NCI-H2196 treated with DMSO at 0.1 percent for 48 hours (cell line): ENCODE data around the gene TUSC7.

Experiments
- DNase-seq: peaks from one replicate; lab custom pipeline; 2025; ENCODE audit not compliant: unreplicated experiment; lab: John Stamatoyannopoulos, UW

Gene TUSC7

DNA sequence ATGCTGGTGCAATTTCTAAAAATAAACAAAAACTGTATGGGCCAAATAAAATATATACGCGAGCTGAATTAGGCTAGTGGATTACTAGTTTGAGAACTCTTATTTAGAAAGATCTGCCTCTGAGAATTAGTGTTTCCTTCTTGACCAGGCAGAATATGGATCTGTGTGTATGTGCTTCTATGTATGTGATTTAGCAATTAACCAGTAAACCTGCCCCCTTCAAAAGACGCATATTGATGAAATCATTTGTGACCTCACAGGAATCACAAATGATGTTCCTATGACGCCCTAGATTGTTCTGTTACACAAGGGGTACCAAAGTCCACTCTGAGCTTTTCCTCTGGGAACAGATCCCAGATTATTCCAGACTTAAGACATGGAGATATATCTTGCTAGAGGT lies at the start of gene TUSC7:
Gene TUSC7 (plus strand): TSS at position 301 of the 400 bp plus-strand sequence.
- no peak for DNase-seq

- DNase-seq = no peak
Observed at GRCh38 chr3:116661196-116661595, 48.4 kb upstream of the TUSC7 start.

DNA sequence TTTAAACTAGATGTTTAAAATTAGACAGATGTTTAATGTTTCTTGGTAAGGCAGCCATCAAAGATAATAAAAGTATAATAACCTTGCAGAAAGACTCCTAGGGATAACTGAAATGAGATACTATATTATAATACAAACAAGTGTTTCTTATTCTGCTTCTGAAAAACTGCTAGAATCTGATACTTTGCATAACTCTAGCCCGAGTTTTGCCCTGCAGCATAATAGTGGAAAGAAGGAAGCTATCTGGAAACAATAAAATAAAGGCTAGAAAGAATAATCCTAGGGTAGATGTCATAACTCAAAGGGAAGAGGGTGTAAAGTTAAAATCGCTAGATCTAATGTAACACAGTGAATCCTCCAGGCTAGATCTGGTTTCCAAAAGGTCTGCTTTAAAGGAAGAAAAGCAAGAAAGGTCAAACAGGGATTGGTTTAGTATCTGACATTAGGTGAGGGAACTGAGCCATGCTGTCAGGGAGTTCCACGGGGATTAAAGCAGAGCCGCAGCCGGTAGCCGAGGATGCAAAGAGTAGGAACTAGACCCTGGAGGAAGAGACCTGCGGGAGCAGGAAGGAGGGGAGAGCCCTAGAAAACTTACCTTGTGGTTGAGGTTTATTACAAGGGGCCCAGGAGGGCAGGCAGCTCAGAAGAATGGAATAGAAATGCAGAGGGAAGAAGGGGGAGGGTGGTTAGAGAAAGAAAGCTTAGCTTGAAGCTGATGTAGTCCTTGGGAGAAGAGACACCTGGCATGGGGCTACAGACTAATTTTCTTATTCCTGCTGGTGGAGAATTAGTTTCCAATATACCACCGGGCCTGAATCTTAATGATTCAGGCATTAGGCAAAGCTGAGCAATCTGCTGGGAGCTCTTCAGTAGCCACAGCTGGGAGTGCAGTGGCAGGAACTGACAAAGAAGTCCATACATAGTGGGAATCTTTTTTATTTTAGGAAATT lies 46.1 kb upstream of the TUSC7 start:
- DNase-seq = no peak

DNA sequence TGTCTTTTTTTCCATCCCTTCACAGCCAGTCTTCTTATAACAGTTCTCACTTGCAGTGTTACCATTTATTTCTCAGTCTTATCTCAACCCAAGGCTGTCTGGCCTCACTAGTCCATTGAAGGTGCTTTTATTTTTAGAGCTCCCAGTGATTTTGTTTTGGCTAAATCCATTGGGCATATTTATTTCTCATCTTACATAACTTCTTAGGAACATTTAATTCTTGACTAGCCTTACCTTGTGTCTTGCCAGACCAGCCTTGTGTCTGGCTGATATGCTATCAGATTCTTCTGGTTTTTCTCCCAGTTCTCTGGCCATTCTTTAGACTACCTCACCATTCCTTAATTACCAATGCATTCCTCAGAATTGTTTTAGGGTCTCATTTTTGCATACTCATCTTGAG lies 42.3 kb upstream of the TUSC7 start:
- no peak for DNase-seq

DNA sequence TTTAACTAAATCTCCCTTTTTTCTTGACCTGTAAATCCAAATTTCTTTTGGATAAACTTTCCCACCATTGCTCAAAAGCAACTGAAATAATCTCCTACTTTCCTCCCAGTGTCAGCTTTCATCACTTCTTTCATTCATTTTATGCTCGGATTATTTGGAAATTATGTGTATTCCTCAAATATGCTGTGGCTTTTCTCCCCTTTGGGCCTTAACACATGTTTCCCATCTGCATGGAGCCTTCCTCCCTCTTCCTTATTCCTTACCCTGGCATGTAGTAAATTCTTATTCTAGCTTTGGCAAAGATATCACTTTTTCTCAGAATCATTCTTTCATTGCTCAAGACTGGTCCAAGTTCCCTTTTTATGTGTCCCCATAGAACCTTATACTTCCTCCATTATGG lies 41.8 kb upstream of the TUSC7 start:
- DNase-seq = no peak

DNA sequence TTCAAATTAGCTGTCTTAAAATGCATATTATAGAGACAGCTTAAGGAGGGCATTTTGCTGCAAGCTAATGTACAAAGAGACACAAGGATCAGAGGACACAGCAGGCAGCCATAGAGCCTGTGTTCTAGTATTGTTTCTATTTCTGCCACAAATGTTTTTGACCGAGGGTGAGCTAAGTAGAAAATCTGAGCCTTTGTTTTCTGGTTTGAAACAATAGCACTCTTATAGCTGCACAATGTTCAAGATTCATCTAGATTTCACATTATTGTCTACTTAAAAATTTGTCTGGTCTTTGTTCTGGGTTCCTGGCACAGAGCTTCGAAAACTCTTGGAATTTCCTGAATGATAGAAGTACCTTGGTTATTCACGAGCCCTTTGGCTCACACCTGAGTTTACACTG lies 40.0 kb upstream of the TUSC7 start:
- no peak for DNase-seq

GRCh38 chr3:116671151-116671550 lies 38.4 kb upstream of the TUSC7 start:
- no peak for DNase-seq

DNA sequence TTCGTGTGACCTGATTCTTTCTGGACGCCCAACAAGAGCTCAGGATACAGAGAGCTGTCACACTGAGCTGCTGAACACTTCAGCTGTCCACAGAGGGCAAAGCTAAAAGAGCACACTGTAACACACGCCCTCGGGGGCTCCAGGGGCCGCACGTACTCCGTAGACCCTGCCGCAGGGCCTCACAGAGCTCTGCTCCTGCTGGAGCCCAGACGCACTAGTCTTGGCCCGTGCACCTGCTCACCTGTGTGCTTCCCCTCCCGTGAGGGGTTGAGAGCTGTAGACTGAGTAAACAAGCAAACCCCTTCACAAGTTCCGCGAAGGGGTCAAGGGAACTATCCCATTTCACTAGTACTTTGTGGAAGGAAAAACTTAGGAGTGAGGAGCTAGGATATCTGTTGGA lies 30.7 kb upstream of the TUSC7 start:
- no peak for DNase-seq

DNA sequence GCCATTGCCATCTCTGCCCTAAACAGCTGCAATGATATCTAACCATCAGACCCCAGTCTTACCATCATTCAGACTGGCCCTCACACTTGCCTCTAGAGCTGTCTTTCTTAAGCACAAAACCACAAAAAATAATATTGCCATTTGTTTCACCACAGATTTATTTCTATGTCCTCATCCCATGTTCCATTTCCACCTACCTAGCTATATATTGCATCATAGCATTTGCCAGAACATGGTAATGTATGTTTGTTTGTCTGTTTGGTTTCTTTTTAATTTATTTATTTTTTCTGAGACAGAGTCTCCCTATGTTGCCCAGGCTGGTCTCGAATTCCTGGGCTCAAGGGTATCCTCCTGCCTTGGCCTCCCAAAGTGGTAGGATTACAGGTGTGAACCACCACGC lies 18.5 kb upstream of the TUSC7 start:
- DNase-seq = no peak

GRCh38 chr3:116701070-116701469 lies 8.5 kb upstream of the TUSC7 start:
- no peak for DNase-seq

- no peak for DNase-seq
Observed at GRCh38 chr3:116702334-116702733, 7.2 kb upstream of the TUSC7 start.

DNA sequence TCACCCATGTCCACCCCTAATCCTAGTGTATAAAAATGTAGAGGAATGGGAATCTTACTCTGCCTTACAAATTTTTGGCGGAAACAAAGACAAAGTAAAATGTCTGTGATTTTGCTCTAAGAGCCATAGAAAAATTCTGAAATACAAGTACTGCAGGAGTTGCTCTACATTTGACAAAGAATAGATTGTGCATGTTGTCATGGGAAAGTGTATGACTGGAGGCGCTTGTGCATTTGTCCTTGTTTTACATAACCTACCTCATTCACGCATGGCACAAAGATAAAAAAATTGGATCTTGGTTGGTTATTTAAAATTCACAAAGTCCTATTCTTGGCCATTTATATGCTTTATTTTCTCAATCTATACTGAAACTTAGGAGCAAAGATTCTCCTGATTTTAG lies 2.0 kb upstream of the TUSC7 start:
- DNase-seq = no peak

DNA sequence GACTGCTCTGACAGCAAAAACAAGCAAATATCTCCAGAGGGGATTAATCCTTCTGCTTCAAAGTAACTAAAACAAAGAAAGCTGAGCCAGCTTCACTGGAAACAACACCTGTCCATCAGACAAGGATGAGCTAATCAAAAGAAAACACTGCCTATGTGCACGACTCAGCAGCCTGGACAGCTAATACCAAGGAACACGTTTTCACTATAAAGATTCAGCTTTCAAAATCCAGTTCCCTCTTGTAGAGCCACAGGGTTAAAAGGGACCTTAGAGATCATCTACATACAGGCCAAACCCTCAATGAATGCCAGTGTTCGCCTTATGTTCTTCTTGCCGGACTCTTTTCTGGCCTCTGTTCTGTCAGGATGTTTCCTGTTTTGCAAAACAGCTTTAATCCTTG lies 6.9 kb downstream of the TUSC7 start:
- no peak for DNase-seq

DNA sequence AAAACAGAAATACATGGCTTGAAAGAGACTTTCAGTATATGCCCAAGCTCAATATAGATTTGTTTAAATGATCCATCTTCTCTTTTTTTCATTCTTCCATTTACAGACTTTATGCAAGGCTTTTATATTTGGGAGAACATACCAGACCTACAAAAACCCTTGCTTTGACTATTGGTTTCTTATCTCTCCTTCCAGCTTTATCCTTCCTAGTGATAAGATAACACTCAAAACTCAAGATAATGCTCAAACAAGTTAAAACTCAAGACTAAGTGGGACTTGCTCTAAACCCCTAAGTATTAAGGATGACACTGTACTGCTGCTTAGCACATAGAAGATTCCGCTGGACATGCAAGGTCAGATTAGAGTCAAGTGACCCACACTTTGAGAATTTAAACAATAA lies 8.0 kb downstream of the TUSC7 start:
- DNase-seq = no peak

- no peak for DNase-seq
Observed at GRCh38 chr3:116728454-116728853, 18.9 kb downstream of the TUSC7 start.

DNA sequence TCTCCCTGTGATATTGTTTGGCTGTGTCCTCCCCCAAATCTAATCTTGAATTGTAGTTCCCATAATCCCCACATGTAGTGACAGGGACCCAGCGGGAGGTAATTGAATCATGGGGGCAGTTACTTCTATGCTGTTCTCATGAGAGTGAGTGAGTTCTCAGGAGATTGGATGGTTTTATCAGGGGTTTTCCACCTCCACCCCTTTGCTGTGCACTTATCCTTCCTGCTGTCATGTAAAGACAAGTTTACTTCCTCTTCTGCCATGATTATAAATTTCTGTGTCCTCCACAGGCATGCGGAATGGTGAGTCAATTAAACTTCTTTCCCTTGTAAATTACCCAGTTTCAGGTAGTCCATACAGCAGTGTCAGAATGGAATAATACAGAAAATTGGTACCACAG lies 24.7 kb downstream of the TUSC7 start:
- DNase-seq = no peak

GRCh38 chr3:116739678-116740077 lies 30.1 kb downstream of the TUSC7 start:
- DNase-seq = no peak

DNA sequence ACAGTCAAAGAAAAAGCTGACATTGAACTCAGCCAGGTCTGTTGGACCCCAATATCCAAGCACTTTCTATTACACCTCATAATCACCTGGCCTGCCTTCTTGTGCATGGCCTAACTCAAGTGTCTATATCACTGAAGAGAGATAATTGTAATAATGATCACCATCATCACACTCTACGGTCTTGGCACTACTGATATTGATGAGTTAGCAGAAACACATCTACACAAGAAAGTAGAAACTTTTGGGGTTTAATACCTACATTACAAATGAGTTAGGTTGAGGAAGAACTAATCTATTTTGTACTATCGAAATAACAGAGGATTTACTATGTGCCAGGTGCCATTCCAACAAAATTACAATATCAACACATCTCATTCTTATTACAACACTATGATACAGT lies 30.7 kb downstream of the TUSC7 start:
- DNase-seq = no peak

DNA sequence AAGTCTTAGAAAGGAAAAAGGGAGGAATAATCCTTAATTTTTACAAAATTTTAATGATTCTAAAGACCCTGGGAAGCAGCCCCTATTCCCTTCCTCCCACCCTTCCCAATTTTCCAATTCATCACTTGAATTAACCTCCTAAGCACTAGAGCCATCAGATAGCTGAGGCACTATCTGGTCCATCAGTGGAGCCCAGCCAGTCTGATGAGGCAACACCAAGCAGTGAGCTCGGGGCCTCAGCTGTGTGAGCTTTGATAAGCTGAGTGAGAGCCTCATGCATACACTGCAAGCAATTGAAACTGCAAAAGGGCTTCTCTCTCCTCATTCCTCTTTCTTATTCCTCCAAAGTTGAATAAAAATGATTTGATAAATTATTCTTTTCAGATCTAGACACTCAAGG lies 31.9 kb downstream of the TUSC7 start:
- DNase-seq = no peak

GRCh38 chr3:116743062-116743461 lies 33.5 kb downstream of the TUSC7 start:
- DNase-seq = no peak

- no peak for DNase-seq
Observed at GRCh38 chr3:116749388-116749787, 39.8 kb downstream of the TUSC7 start.

GRCh38 chr3:116757315-116757714 lies 47.7 kb downstream of the TUSC7 start:
- no peak for DNase-seq

DNA sequence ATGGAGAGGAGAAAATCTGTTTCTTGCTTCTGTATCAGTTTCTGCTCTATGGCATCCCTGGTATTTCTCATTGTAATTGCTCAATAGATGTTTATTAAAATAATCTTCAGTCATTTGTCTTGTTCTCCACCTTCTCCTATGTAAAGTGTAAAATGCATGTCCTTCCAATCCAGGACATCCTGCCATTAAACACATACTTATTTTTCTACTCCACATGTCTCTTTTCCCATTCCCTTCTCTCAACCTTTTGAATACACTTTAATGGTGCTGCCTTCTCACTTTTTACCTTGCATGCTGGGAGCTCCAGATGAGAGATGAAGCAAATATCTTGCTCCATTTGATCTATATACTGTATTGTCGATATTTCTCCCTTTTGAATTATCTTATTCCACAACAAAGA lies 49.7 kb downstream of the TUSC7 start:
- no peak for DNase-seq
